Calu3 (cell line): ENCODE data around the gene TRIM72. TPM values are rescaled to one million over a fixed set of nuclear protein-coding genes. Genes with fewer than 3 reads are reported as not detected.
A peak's percentile ranks its signal among the peaks of the same experiment; 100 is the strongest.
"Not testable (repeated sequence)": the region's sequence is repeated elsewhere in the genome, so short reads cannot be mapped to it uniquely, and the experiment has no call there.

Experiments used
- BruUV-seq: library from RNA; stranded (reverse); fragments of 400-500 nt; replicated peaks from 2 replicates; lab custom pipeline; 2021; lab: Mats Ljungman, UMichigan
- CTCF ChIA-PET: fragments of 300-600 bp; sonication (Branson Sonifier 250); formaldehyde crosslinking; loops from one replicate; lab custom pipeline; 2022; ENCODE audit warnings: antibody characterized with exemption; lab: Charles Lee
- DNase-seq: peaks from one replicate; pipeline ENCODE4 v3.0.0; 2022
- H3K27ac Mint-ChIP-seq: one replicate; pipeline ENCODE4 v1.8.0; 2022; ENCODE audit warnings: mixed read lengths; ENCODE audit not compliant: unreplicated experiment
- H3K27me3 Mint-ChIP-seq: one replicate; pipeline ENCODE4 v1.8.0; 2022; ENCODE audit warnings: mixed read lengths; ENCODE audit not compliant: unreplicated experiment
- H3K36me3 Mint-ChIP-seq: one replicate; pipeline ENCODE4 v1.8.0; 2022; ENCODE audit warnings: mild to moderate bottlenecking, moderate library complexity, mixed read lengths; ENCODE audit not compliant: insufficient read depth, unreplicated experiment
- H3K4me1 Mint-ChIP-seq: one replicate; pipeline ENCODE4 v1.8.0; 2022; ENCODE audit warnings: mild to moderate bottlenecking, low read depth, mixed read lengths; ENCODE audit not compliant: unreplicated experiment
- H3K4me3 Mint-ChIP-seq: one replicate; pipeline ENCODE4 v1.8.0; 2022; ENCODE audit warnings: mild to moderate bottlenecking, low read depth, moderate library complexity, mixed read lengths; ENCODE audit not compliant: unreplicated experiment
- H3K9me3 Mint-ChIP-seq: one replicate; pipeline ENCODE4 v1.8.0; 2022; ENCODE audit warnings: low read depth, mixed read lengths; ENCODE audit not compliant: unreplicated experiment
- intact Hi-C: fragments of 100-400 bp; cut with micrococcal nuclease; formaldehyde crosslinking; loops from one replicate; pipeline ENCODE4 v1.10.0; 2022; ENCODE audit not compliant: unreplicated experiment
- total RNA-seq: library from RNA; stranded (reverse); gene quantifications from 2 replicates; pipeline ENCODE4 v1.2.3, GENCODE V29; 2022
- TF ChIP-seq, protein P1 (sequence below): fragments of 200-600 bp; IDR thresholded peaks from one replicate; pipeline ENCODE4 v1.8.0; 2022; ENCODE audit warnings: antibody characterized with exemption; ENCODE audit not compliant: unreplicated experiment

The TRIM72 gene
- total RNA-seq, 1 experiment from 2014 or later, result not detected

- intact Hi-C loops, result loop anchor here (5.0 kb wide), 1 partner anchor 50 kb away; the partner anchor contains the start of gene PYDC1
- DNase-seq, result no peak
- CTCF ChIA-PET, result interaction anchor here (0.6 to 1.2 kb wide), 3 partner anchors 14 to 66 kb away, joined by 3 to 4 read pairs (median 3); no protein-coding TSS in a partner anchor
- Mint-ChIP-seq H3K9me3 (peaks cover 2% of the 10 kb centered on the region), H3K27me3 (no peaks in the 10 kb centered on the region), H3K4me3 (no peak overlapping the region), H3K36me3 (peaks cover 9% of the 10 kb centered on the region), H3K4me1 (peaks cover 50% of the 10 kb centered on the region), H3K27ac (peak overlapping the region; percentile 17)
- TF ChIP-seq, protein P1, sequence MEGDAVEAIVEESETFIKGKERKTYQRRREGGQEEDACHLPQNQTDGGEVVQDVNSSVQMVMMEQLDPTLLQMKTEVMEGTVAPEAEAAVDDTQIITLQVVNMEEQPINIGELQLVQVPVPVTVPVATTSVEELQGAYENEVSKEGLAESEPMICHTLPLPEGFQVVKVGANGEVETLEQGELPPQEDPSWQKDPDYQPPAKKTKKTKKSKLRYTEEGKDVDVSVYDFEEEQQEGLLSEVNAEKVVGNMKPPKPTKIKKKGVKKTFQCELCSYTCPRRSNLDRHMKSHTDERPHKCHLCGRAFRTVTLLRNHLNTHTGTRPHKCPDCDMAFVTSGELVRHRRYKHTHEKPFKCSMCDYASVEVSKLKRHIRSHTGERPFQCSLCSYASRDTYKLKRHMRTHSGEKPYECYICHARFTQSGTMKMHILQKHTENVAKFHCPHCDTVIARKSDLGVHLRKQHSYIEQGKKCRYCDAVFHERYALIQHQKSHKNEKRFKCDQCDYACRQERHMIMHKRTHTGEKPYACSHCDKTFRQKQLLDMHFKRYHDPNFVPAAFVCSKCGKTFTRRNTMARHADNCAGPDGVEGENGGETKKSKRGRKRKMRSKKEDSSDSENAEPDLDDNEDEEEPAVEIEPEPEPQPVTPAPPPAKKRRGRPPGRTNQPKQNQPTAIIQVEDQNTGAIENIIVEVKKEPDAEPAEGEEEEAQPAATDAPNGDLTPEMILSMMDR, result no peak
- BruUV-seq, result no TSS peak
Measured at GRCh38 chr16:31267332-31268032, 53.6 kb downstream of the TRIM72 start.

DNA sequence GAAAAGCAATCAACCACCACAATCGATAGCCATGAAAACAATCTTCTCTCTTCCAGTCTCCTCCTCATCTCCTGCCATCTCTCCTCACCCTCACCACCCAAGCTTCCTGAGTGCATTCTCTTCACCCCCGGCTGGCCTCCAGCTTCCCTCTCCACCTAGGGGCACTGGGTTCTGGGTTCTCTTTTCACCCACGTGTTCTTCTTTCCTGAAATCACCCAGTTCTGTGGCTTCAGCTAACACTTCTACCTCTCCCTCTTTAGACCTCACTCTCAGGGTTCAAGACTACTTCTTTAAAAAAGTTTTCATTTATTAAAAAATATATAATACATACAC, 54.1 kb downstream of the TRIM72 start:
- intact Hi-C loops, result loop anchor here (5.0 kb wide), 1 partner anchor 51 kb away; the partner anchor contains the start of gene PYDC1

DNA sequence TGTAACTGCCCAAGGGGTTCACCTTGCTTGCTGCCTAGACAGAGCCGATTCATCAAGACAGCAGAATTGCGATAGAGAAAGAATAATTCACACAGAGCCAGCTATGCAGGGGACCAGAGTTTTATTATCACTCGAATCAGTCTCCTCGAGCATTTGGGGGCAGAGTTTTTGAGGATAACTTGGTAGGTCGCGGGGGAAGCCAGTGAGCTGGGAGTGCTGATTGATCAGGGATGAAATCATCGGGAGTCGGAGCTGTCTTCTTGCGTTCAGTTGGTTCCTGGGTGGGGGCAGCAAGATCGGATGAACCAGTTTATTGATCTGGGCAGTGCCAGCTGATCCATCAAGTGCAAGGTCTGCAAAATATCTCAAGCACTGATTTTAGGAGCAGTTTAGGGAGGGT, 55.0 kb downstream of the TRIM72 start:
- Mint-ChIP-seq H3K4me1 (peaks cover 50% of the 10 kb centered on the region), H3K9me3 (peaks cover 2% of the 10 kb centered on the region), H3K27ac (no peak overlapping the region), H3K36me3 (peaks cover 9% of the 10 kb centered on the region), H3K4me3 (no peak overlapping the region), H3K27me3 (no peaks in the 10 kb centered on the region)
- BruUV-seq, result no TSS peak
- CTCF ChIA-PET, result no interaction called here
- DNase-seq, result no peak
- intact Hi-C loops, result loop anchor here (5.0 kb wide), 1 partner anchor 52 kb away; the partner anchor contains the start of gene PYDC1
- TF ChIP-seq, protein P1, result no peak

More for the DNA sequence above, 54.1 kb downstream of the TRIM72 start:
- H3K27ac Mint-ChIP-seq, result peak overlapping the region; percentile 17
- H3K9me3 Mint-ChIP-seq, result peaks cover 2% of the 10 kb centered on the region
- CTCF ChIA-PET, result interaction anchor here (0.6 to 1.2 kb wide), 3 partner anchors 13 to 66 kb away, joined by 3 to 4 read pairs (median 3); no protein-coding TSS in a partner anchor
- TF ChIP-seq, protein P1, result no peak
- no TSS peak for BruUV-seq
- H3K4me3 Mint-ChIP-seq, result no peak overlapping the region
- peaks cover 9% of the 10 kb centered on the region for H3K36me3 Mint-ChIP-seq
- H3K4me1 Mint-ChIP-seq, result peaks cover 50% of the 10 kb centered on the region
- no peak for DNase-seq
- no peaks in the 10 kb centered on the region for H3K27me3 Mint-ChIP-seq

- no TSS peak for BruUV-seq
- Mint-ChIP-seq H3K9me3 (peaks cover 2% of the 10 kb centered on the region), H3K27me3 (no peaks in the 10 kb centered on the region), H3K4me1 (peaks cover 50% of the 10 kb centered on the region), H3K27ac (no peak overlapping the region), H3K4me3 (no peak overlapping the region), H3K36me3 (peaks cover 9% of the 10 kb centered on the region)
- peak; percentile 23 for DNase-seq
- TF ChIP-seq, protein P1, result no peak
- CTCF ChIA-PET, result no interaction called here
- intact Hi-C loops, result loop anchor here (5.0 kb wide), 1 partner anchor 52 kb away; the partner anchor contains the start of gene PYDC1
Measured at GRCh38 chr16:31269541-31269940, 55.6 kb downstream of the TRIM72 start.

DNA sequence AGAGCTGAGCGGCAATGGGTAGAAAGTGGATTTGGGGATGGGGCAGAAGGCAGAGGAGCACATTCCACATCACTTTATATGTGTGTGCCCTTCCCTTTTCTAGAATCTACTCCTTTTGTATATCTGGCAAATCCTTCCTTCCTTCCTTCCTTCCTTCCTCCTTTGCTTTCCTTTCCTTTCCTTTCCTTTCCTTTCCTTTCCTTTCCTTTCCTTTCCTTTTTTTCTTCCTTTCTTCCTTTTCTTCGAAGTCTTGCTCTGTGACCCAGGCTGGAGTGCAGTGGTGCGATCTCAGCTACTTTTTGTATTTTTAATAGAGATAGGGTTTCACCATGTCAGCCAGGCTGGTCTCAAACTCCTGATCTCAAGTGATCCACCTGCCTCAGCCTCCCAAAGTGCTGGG, 56.1 kb downstream of the TRIM72 start:
- H3K27ac Mint-ChIP-seq, H3K9me3 Mint-ChIP-seq, DNase-seq, H3K27me3 Mint-ChIP-seq, CTCF ChIA-PET, H3K36me3 Mint-ChIP-seq, BruUV-seq, H3K4me3 Mint-ChIP-seq: not testable (repeated sequence)
- peaks cover 48% of the 10 kb centered on the region for H3K4me1 Mint-ChIP-seq
- intact Hi-C loops, result loop anchor here (5.0 kb wide), 1 partner anchor 53 kb away; the partner anchor contains the start of gene PYDC1
